Neural cell (in vitro differentiated cells): ENCODE results near the gene VSNL1.

Source experiments
- EZH2 ChIP-seq: fragments of 200-600, 300-800 bp; shearing (Covaris generic), sonication (generic); IDR thresholded peaks from 2 replicates; pipeline ENCODE4 v1.6.1; 2014; ENCODE audit warnings: antibody characterized with exemption, low read length, borderline replicate concordance, mild to moderate bottlenecking; ENCODE audit not compliant: insufficient read depth, poor library complexity, severe bottlenecking
- MXI1 ChIP-seq: fragments of 450-650 bp; conservative IDR thresholded peaks from 2 replicates; pipeline ENCODE4 v1.6.1; 2014; ENCODE audit warnings: antibody characterized with exemption, mild to moderate bottlenecking; ENCODE audit not compliant: poor library complexity, severe bottlenecking
- POLR2AphosphoS5 ChIP-seq: IDR thresholded peaks from 2 replicates; pipeline ENCODE4 v1.6.1; 2012
- TAF1 ChIP-seq: IDR thresholded peaks from 2 replicates; pipeline ENCODE4 v1.6.1; 2012; ENCODE audit warnings: low read depth
- TF ChIP-seq, protein P1 (sequence below): fragments of 450-650 bp; IDR thresholded peaks from 2 replicates; pipeline ENCODE4 v1.5.1; 2014; ENCODE audit warnings: antibody characterized with exemption, mild to moderate bottlenecking, moderate library complexity; ENCODE audit not compliant: poor library complexity, severe bottlenecking

DNA sequence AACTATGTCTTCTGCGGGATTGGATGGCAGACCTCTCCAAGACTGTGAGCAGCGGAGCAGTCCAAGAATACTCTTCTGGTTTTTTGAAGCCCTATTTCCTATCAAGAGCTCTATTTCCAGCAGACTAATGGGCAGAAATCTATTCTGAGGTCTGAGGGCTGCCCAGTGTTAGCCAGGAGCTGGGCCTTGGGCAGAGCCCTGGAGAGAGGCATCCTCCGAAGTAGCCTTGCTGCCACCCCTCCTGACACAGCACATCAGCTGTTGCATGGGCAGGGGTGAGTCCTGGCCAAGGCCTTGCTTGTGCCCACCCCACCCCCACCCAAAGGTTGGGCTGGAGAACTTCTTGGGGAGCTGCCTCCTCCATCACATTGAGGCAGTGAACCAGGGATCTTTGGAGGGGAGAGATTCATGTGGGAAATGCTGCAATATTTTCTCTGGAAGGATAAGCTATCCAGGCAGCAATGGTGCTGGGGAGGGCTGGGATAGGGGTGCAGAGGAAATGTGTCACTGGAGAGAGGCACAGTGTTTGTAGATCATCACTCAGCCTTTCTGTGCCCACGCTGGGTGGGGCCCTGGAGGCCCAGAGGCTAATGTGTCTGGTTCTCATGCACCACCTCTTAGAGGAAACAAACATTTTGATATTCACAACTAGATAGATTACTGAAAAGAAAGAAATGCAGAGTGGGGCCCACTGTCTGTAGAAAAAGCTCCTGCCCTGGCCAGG, 104.7 kb downstream of the VSNL1 start:
- TF ChIP-seq TAF1: no peak
- no peak for TF ChIP-seq MXI1
- TF ChIP-seq, protein P1, sequence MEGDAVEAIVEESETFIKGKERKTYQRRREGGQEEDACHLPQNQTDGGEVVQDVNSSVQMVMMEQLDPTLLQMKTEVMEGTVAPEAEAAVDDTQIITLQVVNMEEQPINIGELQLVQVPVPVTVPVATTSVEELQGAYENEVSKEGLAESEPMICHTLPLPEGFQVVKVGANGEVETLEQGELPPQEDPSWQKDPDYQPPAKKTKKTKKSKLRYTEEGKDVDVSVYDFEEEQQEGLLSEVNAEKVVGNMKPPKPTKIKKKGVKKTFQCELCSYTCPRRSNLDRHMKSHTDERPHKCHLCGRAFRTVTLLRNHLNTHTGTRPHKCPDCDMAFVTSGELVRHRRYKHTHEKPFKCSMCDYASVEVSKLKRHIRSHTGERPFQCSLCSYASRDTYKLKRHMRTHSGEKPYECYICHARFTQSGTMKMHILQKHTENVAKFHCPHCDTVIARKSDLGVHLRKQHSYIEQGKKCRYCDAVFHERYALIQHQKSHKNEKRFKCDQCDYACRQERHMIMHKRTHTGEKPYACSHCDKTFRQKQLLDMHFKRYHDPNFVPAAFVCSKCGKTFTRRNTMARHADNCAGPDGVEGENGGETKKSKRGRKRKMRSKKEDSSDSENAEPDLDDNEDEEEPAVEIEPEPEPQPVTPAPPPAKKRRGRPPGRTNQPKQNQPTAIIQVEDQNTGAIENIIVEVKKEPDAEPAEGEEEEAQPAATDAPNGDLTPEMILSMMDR: no peak
- TF ChIP-seq POLR2AphosphoS5: no peak
- no peak for TF ChIP-seq EZH2
